GM12878 (cell line): Measurements from ENCODE around the gene RAI2.

Experiments
- BCLAF1 ChIP-seq: fragments of 450-650 bp; IDR thresholded peaks from 2 replicates; pipeline ENCODE4 v1.6.1; 2017; ENCODE audit warnings: antibody characterized with exemption, mild to moderate bottlenecking, moderate library complexity
- CBX5 ChIP-seq: sonication (generic); IDR thresholded peaks from 2 replicates; pipeline ENCODE4 v1.6.1; 2016; ENCODE audit warnings: low read depth, moderate library complexity, mild to moderate bottlenecking, inconsistent platforms
- CTCF ChIP-seq, 3 experiments: IDR thresholded peaks in 2 of 3; conservative IDR thresholded peaks in 1 of 3; 2 replicates each; pipeline ENCODE4 v1.5.1; 2011; ENCODE audit warnings: low read depth in 3 of 3, low read length in 3 of 3, mild to moderate bottlenecking in 3 of 3, control low read depth in 2 of 3, moderate library complexity in 2 of 3, inconsistent platforms in 1 of 3, mixed read lengths in 1 of 3; ENCODE audit not compliant: control insufficient read depth in 2 of 3, insufficient read depth in 1 of 3; ENCODE audit errors: extremely low read depth in 1 of 3
- ELK1 ChIP-seq: IDR thresholded peaks from 2 replicates; pipeline ENCODE4 v1.6.1; 2012; ENCODE audit warnings: low read depth, low read length, improper control_type of control experiment
- GATAD2B ChIP-seq: fragments of 450-650 bp; conservative IDR thresholded peaks from 2 replicates; pipeline ENCODE4 v1.6.1; 2017; ENCODE audit warnings: low read depth, mild to moderate bottlenecking, moderate library complexity
- MAX ChIP-seq: IDR thresholded peaks from 2 replicates; pipeline ENCODE4 v1.6.1; 2012; ENCODE audit warnings: low read depth, low read length, improper control_type of control experiment
- MEF2A ChIP-seq: IDR thresholded peaks from 2 replicates; pipeline ENCODE4 v1.6.1; 2011; ENCODE audit warnings: low read depth, mild to moderate bottlenecking, low read length, moderate library complexity; ENCODE audit not compliant: insufficient read depth
- MLLT1 ChIP-seq: fragments of 450-650 bp; IDR thresholded peaks from 2 replicates; pipeline ENCODE4 v1.6.1; 2016; ENCODE audit warnings: mild to moderate bottlenecking
- NRF1 ChIP-seq: conservative IDR thresholded peaks from 2 replicates; pipeline ENCODE4 v1.6.1; 2011; ENCODE audit warnings: mild to moderate bottlenecking, low read depth, low read length, improper control_type of control experiment
- PML ChIP-seq: IDR thresholded peaks from 2 replicates; pipeline ENCODE4 v1.6.1; 2012; ENCODE audit warnings: low read length, inconsistent platforms
- POLR2A ChIP-seq: IDR thresholded peaks from 2 replicates; pipeline ENCODE4 v1.6.1; 2011; ENCODE audit warnings: low read depth, mild to moderate bottlenecking, low read length
- POLR2AphosphoS2 ChIP-seq: IDR thresholded peaks from 2 replicates; pipeline ENCODE4 v1.6.1; 2011; ENCODE audit warnings: low read depth, mild to moderate bottlenecking, low read length, improper control_type of control experiment, moderate library complexity
- YY1 ChIP-seq: IDR thresholded peaks from 2 replicates; pipeline ENCODE4 v1.6.1; 2011; ENCODE audit warnings: low read depth, mild to moderate bottlenecking, low read length

- no peak for TF ChIP-seq CTCF (IDR thresholded peaks at IDR 0.05 in 2 of 3, conservative IDR thresholded peaks at IDR 0.05 in 1 of 3; ENCODE audit: control insufficient read depth in 2 of 3, extremely low read depth in 1 of 3, insufficient read depth in 1 of 3, low read depth in 3 of 3, low read length in 3 of 3)
- no peak for TF ChIP-seq MEF2A
- TF ChIP-seq YY1 = no peak
- TF ChIP-seq NRF1 = no peak
- no peak for TF ChIP-seq BCLAF1
- TF ChIP-seq CBX5 = no peak
- TF ChIP-seq GATAD2B = no peak
- no peak for TF ChIP-seq MLLT1
- no peak for TF ChIP-seq POLR2AphosphoS2
- no peak for TF ChIP-seq ELK1
- no peak for TF ChIP-seq PML
- TF ChIP-seq POLR2A = no peak
- no peak for TF ChIP-seq MAX
Observed at GRCh38 chrX:17829566-17829965, 31.5 kb downstream of the RAI2 start.
